Measurements from ENCODE around the gene MICALL2. TPM values are rescaled to one million over a fixed set of nuclear protein-coding genes. Genes with fewer than 3 reads are reported as not detected.

MICALL2 gene
- polyA plus RNA-seq, 1 donor from 2014 or later, result 12.8 TPM

GRCh38 chr7:1449501-1449900, 9.8 kb downstream of the MICALL2 start:
- Histone ChIP-seq H3F3A (ENCODE audit: insufficient read depth, low read length, poor library complexity, severe bottlenecking) (no peaks in the 10 kb centered on the region), H3K27ac (ENCODE audit: low read length) (no peak overlapping the region), H3K9ac (ENCODE audit: low read length) (no peak overlapping the region), H3K36me3 (ENCODE audit: insufficient read depth, low read length) (no peaks in the 10 kb centered on the region), H3K4me2 (ENCODE audit: low read length) (no peak overlapping the region), H3K79me2 (replicated peaks; ENCODE audit: insufficient read depth, low read length) (no peaks in the 10 kb centered on the region), H3K9me3 (ENCODE audit: low read length) (no peaks in the 10 kb centered on the region), H4K20me1 (ENCODE audit: insufficient read depth) (no peaks in the 10 kb centered on the region), H3K4me3 (ENCODE audit: low read length) (no peak overlapping the region), H3K9me2 (ENCODE audit: insufficient read depth, low read length) (no peaks in the 10 kb centered on the region), H3K27me3 (ENCODE audit: insufficient read depth, low read depth, low read length) (no peaks in the 10 kb centered on the region), H2AFZ (ENCODE audit: low read depth, low read length) (no peak overlapping the region)
- TF ChIP-seq SMC3 (conservative IDR thresholded peaks at IDR 0.05; ENCODE audit: poor library complexity) (no peak), MXI1 (conservative IDR thresholded peaks at IDR 0.05; ENCODE audit: poor library complexity, severe bottlenecking) (no peak), TAF1 (IDR thresholded peaks at IDR 0.05; ENCODE audit: low read depth) (no peak), RAD21 (conservative IDR thresholded peaks at IDR 0.05) (no peak), EZH2 (IDR thresholded peaks at IDR 0.05; ENCODE audit: borderline replicate concordance, insufficient read depth, low read length, poor library complexity, severe bottlenecking) (no peak), POLR2AphosphoS5 (IDR thresholded peaks at IDR 0.05) (no peak), EP300 (conservative IDR thresholded peaks at IDR 0.05; ENCODE audit: poor library complexity, severe bottlenecking) (no peak), REST (IDR thresholded peaks at IDR 0.05; ENCODE audit: borderline replicate concordance) (no peak)
- TF ChIP-seq, protein P1, sequence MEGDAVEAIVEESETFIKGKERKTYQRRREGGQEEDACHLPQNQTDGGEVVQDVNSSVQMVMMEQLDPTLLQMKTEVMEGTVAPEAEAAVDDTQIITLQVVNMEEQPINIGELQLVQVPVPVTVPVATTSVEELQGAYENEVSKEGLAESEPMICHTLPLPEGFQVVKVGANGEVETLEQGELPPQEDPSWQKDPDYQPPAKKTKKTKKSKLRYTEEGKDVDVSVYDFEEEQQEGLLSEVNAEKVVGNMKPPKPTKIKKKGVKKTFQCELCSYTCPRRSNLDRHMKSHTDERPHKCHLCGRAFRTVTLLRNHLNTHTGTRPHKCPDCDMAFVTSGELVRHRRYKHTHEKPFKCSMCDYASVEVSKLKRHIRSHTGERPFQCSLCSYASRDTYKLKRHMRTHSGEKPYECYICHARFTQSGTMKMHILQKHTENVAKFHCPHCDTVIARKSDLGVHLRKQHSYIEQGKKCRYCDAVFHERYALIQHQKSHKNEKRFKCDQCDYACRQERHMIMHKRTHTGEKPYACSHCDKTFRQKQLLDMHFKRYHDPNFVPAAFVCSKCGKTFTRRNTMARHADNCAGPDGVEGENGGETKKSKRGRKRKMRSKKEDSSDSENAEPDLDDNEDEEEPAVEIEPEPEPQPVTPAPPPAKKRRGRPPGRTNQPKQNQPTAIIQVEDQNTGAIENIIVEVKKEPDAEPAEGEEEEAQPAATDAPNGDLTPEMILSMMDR (IDR thresholded peaks at IDR 0.05; ENCODE audit: poor library complexity, severe bottlenecking), result no peak

DNA sequence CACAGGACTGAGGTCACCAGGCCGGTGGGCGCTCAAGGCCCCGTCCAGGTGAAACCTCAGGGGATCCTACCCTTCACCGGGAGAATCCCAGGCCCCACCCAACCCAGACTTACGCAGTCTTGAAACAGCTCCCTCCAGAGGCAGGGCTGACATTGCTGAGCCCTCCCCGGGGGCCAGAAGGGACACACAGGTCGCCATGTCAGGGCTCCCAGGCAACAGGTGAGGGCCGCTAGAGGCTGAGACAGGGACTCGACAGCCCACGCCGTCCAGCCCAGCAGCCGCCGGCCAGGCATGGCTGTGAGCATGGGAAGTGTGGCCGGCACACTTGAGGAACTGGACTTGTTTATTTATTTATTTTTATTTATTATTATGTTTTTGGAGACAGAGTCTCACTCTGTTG, 10.3 kb downstream of the MICALL2 start:
- H3K79me2 ChIP-seq (replicated peaks; ENCODE audit: insufficient read depth, low read length), result no peaks in the 10 kb centered on the region
- no peaks in the 10 kb centered on the region for H3K9me2 ChIP-seq (ENCODE audit: insufficient read depth, low read length)
- TF ChIP-seq EZH2 (IDR thresholded peaks at IDR 0.05; ENCODE audit: borderline replicate concordance, insufficient read depth, low read length, poor library complexity, severe bottlenecking) (no peak), REST (IDR thresholded peaks at IDR 0.05; ENCODE audit: borderline replicate concordance) (no peak), RAD21 (conservative IDR thresholded peaks at IDR 0.05) (no peak), MXI1 (conservative IDR thresholded peaks at IDR 0.05; ENCODE audit: poor library complexity, severe bottlenecking) (no peak), TAF1 (IDR thresholded peaks at IDR 0.05; ENCODE audit: low read depth) (no peak), EP300 (conservative IDR thresholded peaks at IDR 0.05; ENCODE audit: poor library complexity, severe bottlenecking) (no peak), POLR2AphosphoS5 (IDR thresholded peaks at IDR 0.05) (no peak), SMC3 (conservative IDR thresholded peaks at IDR 0.05; ENCODE audit: poor library complexity) (no peak)
- TF ChIP-seq, protein P1 (IDR thresholded peaks at IDR 0.05; ENCODE audit: poor library complexity, severe bottlenecking), result no peak
- H4K20me1 ChIP-seq (ENCODE audit: insufficient read depth), result no peaks in the 10 kb centered on the region
- H3K36me3 ChIP-seq (ENCODE audit: insufficient read depth, low read length), result no peaks in the 10 kb centered on the region
- H3F3A ChIP-seq (ENCODE audit: insufficient read depth, low read length, poor library complexity, severe bottlenecking), result no peaks in the 10 kb centered on the region
- H3K4me3 ChIP-seq (ENCODE audit: low read length), result no peak overlapping the region
- no peaks in the 10 kb centered on the region for H3K27me3 ChIP-seq (ENCODE audit: insufficient read depth, low read depth, low read length)
- H3K9ac ChIP-seq (ENCODE audit: low read length), result no peak overlapping the region
- H3K9me3 ChIP-seq (ENCODE audit: low read length), result no peaks in the 10 kb centered on the region
- no peak overlapping the region for H3K27ac ChIP-seq (ENCODE audit: low read length)
- no peak overlapping the region for H2AFZ ChIP-seq (ENCODE audit: low read depth, low read length)
- no peak overlapping the region for H3K4me2 ChIP-seq (ENCODE audit: low read length)

All from neural cell (in vitro differentiated cells).